HPDE6-E6E7 (cell line): ENCODE measurements around the gene TSPAN8.
"Not testable (repeated sequence)": the region's sequence is repeated elsewhere in the genome, so short reads cannot be mapped to it uniquely, and the experiment has no call there.

Experiments
- DNase-seq: peaks from one replicate; pipeline ENCODE4 v3.0.0; 2011; ENCODE audit warnings: missing footprints; ENCODE audit errors: extremely low spot score

TSPAN8 gene

GRCh38 chr12:71157601-71158233, at the start of gene TSPAN8:
Gene TSPAN8 (minus strand): TSS chr12:71157999. CDS start chr12:71157678, 321 bp downstream.
- no peak for DNase-seq

GRCh38 chr12:71201136-71201679, 43.4 kb upstream of the TSPAN8 start:
- no peak for DNase-seq

GRCh38 chr12:71200706-71201105, 42.9 kb upstream of the TSPAN8 start:
- no peak for DNase-seq

GRCh38 chr12:71197460-71197859, 39.7 kb upstream of the TSPAN8 start:
- DNase-seq, result no peak

GRCh38 chr12:71195338-71195896, 37.6 kb upstream of the TSPAN8 start:
- DNase-seq, result no peak

GRCh38 chr12:71194657-71195056, 36.9 kb upstream of the TSPAN8 start:
- DNase-seq, result no peak

- DNase-seq, result no peak
Observed at GRCh38 chr12:71193041-71193440, 35.2 kb upstream of the TSPAN8 start.

- no peak for DNase-seq
Observed at GRCh38 chr12:71191509-71192196, 33.9 kb upstream of the TSPAN8 start.

- no peak for DNase-seq
Observed at GRCh38 chr12:71190822-71191221, 33.0 kb upstream of the TSPAN8 start.

GRCh38 chr12:71187379-71187778, 29.6 kb upstream of the TSPAN8 start:
- no peak for DNase-seq

- DNase-seq, result no peak
Observed at GRCh38 chr12:71186571-71187288, 28.9 kb upstream of the TSPAN8 start.

- no peak for DNase-seq
Observed at GRCh38 chr12:71183846-71184245, 26.0 kb upstream of the TSPAN8 start.

GRCh38 chr12:71183018-71183417, 25.2 kb upstream of the TSPAN8 start:
- peak; percentile 1 for DNase-seq

- no peak for DNase-seq
Observed at GRCh38 chr12:71178162-71178561, 20.4 kb upstream of the TSPAN8 start.

- no peak for DNase-seq
Observed at GRCh38 chr12:71174825-71175224, 17.0 kb upstream of the TSPAN8 start.

- no peak for DNase-seq
Observed at GRCh38 chr12:71174146-71174545, 16.3 kb upstream of the TSPAN8 start.

GRCh38 chr12:71170456-71170855, 12.7 kb upstream of the TSPAN8 start:
- no peak for DNase-seq

GRCh38 chr12:71169286-71169685, 11.5 kb upstream of the TSPAN8 start:
- DNase-seq, result no peak

GRCh38 chr12:71166862-71167496, 9.2 kb upstream of the TSPAN8 start:
- DNase-seq, result no peak

GRCh38 chr12:71166280-71166679, 8.5 kb upstream of the TSPAN8 start:
- no peak for DNase-seq

GRCh38 chr12:71165780-71166179, 8.0 kb upstream of the TSPAN8 start:
- not testable (repeated sequence) for DNase-seq
